Measurements from ENCODE around the gene SERPINE2.

The SERPINE2 gene

DNA sequence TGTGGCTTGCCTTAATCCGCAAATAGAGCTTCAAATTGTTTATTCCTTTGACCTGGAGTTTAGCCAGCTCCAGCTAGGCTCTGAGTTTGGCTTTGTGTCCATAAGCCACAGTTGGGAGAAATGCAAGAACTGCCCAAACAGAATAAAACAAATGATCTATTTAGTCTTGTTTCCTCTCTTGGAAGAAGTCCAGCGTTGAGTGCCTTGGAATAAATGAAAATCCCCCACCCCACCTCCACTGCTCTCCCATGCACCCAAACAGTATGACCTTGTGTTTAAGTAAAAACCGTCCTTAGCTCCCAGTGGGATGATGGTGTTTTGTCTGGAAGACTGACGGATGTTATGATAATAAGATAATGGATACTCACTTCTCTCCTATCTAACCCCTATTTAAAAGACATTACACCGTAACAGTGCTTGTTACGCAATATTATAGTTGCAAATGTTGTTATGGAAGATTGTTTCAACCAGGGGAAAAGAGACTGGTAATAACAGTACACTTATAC is 3.2 kb upstream of the SERPINE2 start:
- no peak for DNase-seq

GRCh38 chr2:224041554-224041953 is 2.5 kb upstream of the SERPINE2 start:
- no peak for DNase-seq

DNA sequence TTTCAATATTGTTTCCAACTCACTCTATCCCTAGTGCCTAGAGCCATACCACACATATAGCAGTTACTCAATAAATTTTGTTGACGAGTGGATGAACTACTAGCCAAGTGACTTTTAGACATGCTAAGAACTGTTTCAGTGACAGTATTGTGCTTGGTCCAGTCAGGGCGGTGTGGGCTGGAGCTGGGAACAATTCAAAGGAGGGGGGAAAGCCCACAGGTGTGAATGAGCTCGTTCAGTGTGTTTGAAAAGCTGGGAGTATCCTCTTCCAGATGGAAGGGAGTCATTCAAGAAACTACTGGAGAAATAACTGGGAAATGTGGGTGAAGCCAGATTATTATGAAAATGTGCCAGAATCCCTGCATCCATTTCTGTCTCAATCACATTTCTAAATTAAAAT is 1.7 kb upstream of the SERPINE2 start:
- no peak for DNase-seq

DNA sequence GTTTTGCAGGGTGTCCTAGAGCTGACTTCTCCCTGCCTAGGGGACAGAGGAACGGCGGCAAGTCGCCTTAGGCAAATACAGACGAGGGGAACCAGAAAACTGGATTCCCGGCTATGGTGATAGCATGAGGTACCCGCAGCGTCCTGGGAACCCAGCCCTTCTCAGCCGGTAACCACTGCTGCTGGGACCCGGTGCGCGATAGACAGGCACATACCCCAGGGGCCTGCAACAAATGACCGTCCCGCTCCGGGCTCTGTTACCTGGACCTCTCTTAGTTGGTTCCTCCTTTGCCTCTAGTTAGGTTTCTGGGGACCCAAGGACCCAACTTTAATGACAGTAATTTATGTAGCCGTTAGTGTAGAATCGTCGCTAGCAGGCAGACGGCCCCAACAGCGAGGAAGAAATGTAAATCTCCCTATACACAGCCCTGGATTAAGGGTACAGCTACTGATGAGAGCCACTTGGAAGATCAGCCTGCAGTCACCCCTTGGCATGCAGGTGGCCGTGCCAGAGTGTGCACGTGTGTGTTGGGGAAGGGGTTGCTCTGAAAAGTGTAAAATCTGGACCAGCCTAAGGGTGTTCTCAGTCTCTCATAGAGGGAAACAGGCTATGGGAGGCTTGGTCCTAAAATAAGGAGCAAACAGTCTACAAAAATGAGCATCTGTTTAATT is 819 bp upstream of the SERPINE2 start:
- no peak for DNase-seq

GRCh38 chr2:224038830-224039079 is 331 bp downstream of the SERPINE2 start:
- DNase-seq: no peak

DNA sequence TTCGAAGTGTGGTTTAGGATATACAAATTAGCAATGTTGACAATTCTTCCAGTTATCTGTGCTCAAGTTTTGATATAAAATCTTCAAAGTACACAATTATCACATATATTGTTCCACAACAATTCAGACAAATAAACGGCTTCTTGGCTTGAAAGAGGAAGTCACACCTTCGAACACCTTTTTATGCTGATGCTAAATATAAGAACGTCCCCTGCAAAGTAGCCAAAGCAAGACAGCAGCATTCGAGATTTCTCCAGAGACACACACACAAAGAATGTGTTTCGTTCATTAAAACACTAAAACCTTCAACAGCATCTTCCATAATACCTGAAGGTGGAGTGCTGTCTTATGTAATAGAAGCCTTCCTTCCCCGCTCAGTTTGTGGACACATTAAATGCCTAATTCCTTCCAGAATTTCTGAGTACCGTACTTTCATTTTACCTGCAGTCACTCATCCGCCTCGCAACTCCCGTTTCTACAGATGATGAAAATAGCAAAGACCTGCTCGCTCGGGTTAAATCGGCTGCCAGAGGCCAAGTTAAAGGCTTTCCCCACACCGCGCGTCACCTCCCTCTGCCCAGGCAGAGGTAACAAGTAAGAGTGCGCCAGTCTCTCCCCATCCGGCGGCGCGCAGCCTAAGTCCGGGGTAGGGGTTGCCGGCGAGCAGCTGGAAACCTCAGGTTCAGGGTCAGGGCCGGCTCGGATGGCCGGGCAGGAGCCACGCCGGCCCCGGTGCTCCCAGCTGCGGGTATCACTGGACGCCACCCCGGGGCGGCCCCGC is 847 bp downstream of the SERPINE2 start:
- peak; percentile 59 for DNase-seq

GRCh38 chr2:224036731-224037361 is 2.2 kb downstream of the SERPINE2 start:
- no peak for DNase-seq

- no peak for DNase-seq
Measured at GRCh38 chr2:224034017-224034416, 5.1 kb downstream of the SERPINE2 start.

DNA sequence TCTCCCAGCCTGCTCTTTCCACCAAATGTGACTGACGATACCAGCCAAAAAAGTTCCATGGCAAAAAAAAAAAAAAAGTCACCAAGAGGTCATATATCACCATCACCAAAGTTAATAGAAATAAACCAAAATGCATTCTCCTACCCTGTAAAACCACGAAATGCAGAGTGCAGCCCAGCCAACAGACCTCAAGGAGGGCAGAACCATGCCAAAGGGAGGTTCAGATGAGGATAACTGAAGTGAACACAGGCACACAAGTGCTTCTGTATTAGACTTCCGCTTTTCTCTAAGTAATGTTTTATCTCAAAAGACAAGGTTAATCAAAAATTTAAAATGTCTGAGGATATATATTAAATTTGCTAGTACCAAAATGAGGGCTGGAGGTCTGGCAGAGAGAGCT is 5.5 kb downstream of the SERPINE2 start:
- DNase-seq: no peak

DNA sequence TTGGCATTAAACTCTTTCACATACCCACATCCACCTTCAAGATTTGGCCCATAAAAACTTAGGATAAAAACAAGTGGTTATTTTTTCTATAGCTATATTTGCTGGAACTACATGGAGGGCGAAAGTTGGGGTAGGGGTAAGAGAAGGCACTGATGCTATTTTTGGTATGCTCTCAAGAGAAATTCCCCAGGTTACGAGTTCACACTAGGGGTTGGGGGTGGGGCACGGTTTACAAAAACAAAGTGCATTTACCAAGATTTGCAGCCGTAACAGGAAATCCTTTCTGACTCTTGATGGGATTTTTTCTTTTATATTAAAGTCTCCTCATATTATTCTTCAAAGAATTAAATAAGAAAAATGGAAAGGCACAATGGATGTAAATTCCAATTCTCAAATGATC is 6.8 kb downstream of the SERPINE2 start:
- no peak for DNase-seq

DNA sequence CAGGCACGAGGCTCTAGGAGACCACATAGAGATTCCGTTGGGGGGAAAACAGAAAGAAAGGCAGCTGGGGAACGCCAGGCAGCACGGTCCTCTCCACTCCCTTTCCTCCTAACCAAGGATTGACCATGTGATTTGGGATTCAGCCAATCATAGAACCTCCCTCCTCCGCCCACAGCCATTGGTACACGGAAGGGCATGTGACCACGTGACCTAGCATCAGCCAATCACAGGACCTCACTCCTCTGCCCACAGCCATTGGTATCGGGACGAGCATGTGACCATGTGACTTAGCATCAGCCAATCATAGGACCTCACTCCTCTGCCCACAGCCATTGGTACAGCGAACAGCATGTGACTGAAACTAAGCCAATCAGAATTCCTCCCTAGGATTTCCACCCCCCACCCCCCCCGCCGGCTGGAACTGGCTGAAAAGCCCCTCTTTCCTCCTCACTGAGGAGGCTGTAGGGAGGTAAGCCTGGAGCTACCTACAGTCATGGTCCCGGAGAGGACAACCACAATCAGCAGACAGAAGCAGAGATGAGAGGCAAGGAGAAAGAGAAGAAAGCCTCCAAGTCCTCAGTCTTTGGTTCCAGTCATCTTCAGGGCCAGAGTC is 7.6 kb downstream of the SERPINE2 start:
- no peak for DNase-seq

- no peak for DNase-seq
Measured at GRCh38 chr2:224030786-224031185, 8.3 kb downstream of the SERPINE2 start.

- DNase-seq: no peak
Measured at GRCh38 chr2:224029876-224030275, 9.2 kb downstream of the SERPINE2 start.

DNA sequence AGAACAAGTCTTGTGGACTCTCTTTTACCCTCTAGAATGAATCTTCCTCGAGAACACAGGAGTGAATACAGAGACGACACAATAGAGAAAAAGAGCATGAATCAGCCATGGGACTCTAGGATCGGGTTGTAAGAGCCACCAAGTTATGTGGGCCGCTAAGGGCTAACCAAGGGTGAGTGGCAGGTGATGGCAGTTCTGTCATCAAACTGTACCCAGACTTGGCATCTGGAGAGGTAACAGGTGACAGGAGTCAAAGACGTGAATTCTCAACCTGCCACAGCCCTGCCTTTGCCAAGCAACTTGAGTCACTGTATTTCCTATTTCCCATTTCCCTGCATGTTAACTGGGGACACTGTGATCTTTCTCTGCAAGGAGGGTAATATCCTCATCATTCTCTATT is 11.2 kb downstream of the SERPINE2 start:
- DNase-seq: no peak

GRCh38 chr2:224027070-224027469 is 12.0 kb downstream of the SERPINE2 start:
- no peak for DNase-seq

DNA sequence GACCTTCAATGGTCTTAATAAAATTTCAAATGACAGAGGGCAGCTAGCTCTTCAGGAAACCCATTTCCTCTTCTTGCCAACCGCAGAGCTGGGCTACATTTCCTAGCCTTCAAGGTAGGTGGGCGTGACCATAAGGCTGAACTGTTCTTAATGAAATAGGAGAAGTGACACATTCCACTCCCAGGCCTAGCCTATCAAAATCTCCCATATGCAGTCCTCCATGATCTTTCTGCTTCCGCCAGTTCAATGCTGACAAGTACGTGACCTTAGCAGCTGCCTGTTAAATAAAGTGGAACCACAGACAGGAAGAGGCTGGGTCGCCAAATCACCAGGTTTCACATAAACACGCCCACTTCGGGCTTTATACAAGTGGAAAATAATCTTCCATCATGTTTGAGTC is 13.2 kb downstream of the SERPINE2 start:
- DNase-seq: peak; percentile 38

DNA sequence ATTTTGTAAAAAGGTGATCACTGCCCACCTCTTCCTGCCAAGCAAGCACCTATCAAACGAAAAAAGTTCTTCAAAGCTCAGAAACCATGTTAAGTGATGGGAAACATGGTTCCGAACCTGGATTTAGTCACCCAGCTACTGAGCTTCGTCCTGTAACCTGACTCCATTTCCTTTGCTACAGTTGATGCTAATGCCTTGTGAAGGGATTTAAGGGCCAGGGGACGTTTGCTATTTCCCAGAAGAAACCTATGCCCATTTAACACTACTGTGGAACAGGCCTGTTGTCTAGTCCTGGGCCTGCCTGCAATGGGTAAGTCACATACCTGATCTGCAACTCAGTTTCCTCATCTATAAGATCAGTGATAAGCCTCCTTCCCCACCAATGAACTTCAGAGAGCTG is 14.8 kb downstream of the SERPINE2 start:
- no peak for DNase-seq

DNA sequence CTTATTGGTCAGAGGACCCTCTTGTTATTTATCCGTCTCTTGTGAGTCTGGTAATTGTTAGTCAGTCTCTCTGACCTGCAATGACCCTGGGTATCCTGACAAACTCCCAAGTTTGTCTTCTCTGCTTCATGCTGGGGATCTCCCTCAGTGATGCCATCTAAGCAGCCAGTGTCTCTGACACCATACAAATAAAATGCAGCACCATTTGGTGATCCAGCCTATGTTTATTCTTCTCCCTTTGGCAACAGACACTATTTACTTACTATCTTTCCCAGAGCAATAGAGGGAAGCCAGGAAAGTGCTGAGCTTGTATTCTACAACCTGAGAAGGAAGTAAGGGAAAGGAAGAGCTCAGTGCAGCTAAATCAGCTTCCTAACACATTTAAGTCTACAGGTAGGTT is 15.9 kb downstream of the SERPINE2 start:
- DNase-seq: no peak

GRCh38 chr2:224022486-224022885 is 16.6 kb downstream of the SERPINE2 start:
- no peak for DNase-seq

GRCh38 chr2:224020523-224020922 is 18.6 kb downstream of the SERPINE2 start:
- DNase-seq: no peak

GRCh38 chr2:224017957-224018356 is 21.1 kb downstream of the SERPINE2 start:
- no peak for DNase-seq

- DNase-seq: no peak
Measured at GRCh38 chr2:224016963-224017362, 22.1 kb downstream of the SERPINE2 start.

DNA sequence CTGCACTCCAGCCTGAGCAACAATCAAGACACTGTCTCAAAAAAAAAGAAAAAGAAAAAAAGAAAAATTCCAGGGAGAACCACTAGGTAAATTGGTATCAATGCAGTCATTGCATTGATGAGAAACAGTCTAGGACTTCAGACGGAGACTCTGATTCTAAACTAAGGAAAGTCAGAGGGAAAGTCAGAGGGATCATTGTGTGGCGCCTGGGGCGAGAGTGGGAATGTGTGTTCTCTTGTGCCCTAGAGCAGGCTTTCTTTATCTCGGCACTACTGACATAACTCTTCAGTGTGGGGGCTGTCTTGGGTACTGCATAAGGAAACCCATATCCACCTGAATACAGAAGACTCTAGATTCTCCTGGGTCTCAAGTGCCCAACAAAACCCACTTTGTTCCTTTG is 24.8 kb downstream of the SERPINE2 start:
- DNase-seq: no peak

- no peak for DNase-seq
Measured at GRCh38 chr2:224011837-224012236, 27.2 kb downstream of the SERPINE2 start.
